HG02678 (cell line): ENCODE measurements around the gene FATE1.

ENCODE experiments used
- ATAC-seq: cut with Tn5 transposase; IDR thresholded peaks from one replicate; pipeline ENCODE4 v1.9.1; 2021; ENCODE audit warnings: mild to moderate bottlenecking, moderate library complexity; ENCODE audit not compliant: unreplicated experiment

FATE1 gene

DNA sequence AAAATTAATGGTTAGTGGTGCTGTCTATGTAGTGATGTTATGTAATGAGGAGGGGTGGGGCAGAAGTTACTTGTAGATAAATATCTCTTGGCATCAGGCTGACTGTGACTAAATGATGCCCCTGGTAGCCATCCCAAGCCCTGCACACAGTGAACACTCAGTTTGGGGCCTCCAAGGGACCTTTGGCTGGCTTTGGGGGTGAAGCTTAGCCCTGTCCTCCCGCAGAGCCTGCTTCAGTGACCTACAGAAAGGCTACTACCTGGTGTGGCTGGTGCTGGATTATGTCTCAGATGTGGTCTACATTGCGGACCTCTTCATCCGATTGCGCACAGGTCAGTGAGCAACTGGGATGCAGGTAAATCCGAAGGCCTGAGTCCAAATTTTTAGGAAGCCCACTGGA lies 26.5 kb downstream of the FATE1 start:
- no peak for ATAC-seq

DNA sequence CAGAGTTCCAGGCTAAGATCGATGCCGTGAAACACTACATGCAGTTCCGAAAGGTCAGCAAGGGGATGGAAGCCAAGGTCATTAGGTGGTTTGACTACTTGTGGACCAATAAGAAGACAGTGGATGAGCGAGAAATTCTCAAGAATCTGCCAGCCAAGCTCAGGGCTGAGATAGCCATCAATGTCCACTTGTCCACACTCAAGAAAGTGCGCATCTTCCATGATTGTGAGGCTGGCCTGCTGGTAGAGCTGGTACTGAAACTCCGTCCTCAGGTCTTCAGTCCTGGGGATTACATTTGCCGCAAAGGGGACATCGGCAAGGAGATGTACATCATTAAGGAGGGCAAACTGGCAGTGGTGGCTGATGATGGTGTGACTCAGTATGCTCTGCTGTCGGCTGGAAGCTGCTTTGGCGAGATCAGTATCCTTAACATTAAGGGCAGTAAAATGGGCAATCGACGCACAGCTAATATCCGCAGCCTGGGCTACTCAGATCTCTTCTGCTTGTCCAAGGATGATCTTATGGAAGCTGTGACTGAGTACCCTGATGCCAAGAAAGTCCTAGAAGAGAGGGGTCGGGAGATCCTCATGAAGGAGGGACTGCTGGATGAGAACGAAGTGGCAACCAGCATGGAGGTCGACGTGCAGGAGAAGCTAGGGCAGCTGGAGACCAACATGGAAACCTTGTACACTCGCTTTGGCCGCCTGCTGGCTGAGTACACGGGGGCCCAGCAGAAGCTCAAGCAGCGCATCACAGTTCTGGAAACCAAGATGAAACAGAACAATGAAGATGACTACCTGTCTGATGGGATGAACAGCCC lies 28.0 kb downstream of the FATE1 start:
- no peak for ATAC-seq

- no peak for ATAC-seq
Observed at GRCh38 chrX:151745651-151746050, 29.8 kb downstream of the FATE1 start.

GRCh38 chrX:151746502-151746901 lies 30.7 kb downstream of the FATE1 start:
- no peak for ATAC-seq

- ATAC-seq = no peak
Observed at GRCh38 chrX:151750511-151750910, 34.7 kb downstream of the FATE1 start.

GRCh38 chrX:151752847-151753246 lies 37.0 kb downstream of the FATE1 start:
- no peak for ATAC-seq

DNA sequence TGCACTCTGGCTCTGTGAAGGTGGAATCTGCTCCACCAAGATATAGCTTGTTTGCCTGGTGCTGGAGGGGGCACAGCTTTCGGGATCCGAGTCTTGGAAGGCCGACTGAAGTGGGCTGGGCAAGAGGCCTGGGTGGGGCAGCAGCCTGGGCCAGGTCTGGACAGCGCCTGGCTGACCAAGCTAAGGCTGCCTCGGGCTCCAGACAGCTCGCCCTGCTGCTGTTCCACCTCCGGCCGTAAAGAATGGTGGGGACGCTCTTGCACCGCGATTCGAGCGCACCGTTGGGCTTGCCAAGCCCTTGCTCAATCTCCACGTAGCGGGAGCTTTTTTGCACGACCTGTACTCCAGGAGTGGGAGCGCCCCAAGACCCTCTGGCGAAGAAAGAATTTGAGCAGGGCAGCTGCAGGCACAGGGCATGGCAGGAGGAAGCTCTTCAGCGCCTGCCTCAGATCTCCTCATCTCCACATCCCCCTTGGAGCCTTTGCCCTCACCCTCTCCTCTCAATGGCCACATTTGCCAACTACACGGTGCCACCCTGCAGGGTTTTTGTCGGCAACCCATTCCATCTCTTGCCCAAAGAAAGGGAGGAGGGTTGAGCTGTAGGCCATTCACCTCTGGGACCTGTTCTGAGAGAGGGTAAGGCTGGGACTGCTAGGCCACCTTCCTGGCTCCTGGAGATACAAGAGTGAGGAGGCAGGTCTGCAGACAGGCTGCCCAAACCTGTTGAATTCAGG lies 37.6 kb downstream of the FATE1 start:
- ATAC-seq = peak; percentile 59

GRCh38 chrX:151754047-151754429 lies 38.2 kb downstream of the FATE1 start:
- ATAC-seq = no peak

GRCh38 chrX:151754641-151755215 lies 38.9 kb downstream of the FATE1 start:
- ATAC-seq = no peak

DNA sequence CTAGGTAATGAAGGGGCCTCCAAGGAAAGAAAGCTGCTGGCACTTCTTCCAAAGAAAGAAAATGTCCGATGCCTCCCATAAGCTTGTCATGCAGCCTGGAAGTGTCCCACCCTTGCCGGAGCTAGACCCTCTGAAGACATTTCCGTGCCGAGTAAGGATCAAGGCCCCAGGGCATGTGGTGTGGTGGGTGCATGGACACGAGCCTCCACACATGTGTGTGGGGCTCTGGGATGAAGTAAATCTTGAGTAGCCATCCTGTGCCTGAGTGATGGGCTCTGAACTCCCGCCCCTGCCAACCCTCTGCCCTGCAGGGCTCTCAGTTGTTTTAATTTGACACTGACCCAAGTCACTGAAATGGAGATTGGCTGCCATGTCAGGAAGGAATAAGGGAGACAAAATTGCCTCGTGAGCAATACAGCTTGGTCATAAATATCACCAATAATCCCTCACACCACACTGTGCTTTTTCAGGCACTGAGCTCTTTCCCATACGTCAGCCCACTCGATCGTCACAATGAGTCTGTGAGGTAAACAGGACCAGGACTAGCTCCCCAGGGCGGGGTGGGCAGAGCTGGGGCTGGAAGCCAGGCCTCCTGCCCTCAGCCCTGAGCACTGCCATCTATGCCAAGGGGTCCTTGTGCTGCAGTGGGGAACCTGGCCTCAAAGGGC lies 43.3 kb downstream of the FATE1 start:
- no peak for ATAC-seq

- no peak for ATAC-seq
Observed at GRCh38 chrX:151762802-151763201, 47.0 kb downstream of the FATE1 start.

GRCh38 chrX:151763711-151764110 lies 47.9 kb downstream of the FATE1 start:
- no peak for ATAC-seq

DNA sequence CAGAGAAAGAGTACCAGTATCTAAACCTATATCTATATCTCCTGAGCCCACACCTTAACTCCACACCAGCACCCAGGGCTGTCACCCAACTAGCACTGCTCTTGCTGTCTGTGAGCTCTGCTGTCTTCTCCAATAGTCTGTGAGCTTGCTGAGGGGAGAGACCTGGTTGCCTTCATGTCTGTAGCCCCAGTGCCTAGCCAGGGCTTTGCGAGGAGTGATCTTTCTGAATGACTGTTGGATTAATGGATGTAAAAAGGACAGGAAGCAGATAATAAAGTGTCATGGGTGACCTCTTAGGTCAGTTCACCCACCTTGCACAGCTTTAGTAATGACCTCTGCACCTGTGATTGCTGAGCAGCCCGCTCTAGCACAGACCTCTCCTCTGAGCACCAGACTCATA lies 49.2 kb downstream of the FATE1 start:
- no peak for ATAC-seq

DNA sequence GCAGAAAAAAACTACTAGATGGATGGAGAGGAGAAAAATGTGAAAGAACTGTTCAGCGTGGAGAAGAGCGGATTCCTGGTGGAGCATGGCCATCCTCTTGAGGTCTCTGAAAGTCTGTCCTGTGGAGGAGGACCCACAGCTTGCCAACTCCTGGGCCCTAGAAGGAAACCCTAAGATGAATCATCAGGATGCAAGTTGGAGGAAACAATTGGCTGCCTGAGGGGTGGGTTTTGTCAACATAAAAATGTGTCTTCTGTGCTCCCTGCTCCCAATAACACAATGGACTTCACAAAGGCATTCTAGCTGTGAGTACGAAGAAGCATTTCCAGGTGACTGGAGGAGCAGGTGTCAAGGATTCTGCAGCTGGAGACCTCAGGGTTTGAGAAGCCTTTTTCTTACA lies 55.9 kb downstream of the FATE1 start:
- no peak for ATAC-seq
